CD8-positive, alpha-beta memory T cell (primary cell): ENCODE data around the gene EIF4G1. TPM values are rescaled to one million over a fixed set of nuclear protein-coding genes. Genes with fewer than 3 reads are reported as not detected.

Experiments
- CTCF ChIA-PET: fragments of 350-600 bp; sonication (Branson Sonifier 250); formaldehyde crosslinking; loops from one replicate; lab custom pipeline; 2021; ENCODE audit warnings: antibody characterized with exemption; lab: Charles Lee
- POLR2A ChIA-PET: fragments of 350-600 bp; sonication (Branson Sonifier 250); formaldehyde crosslinking; loops from one replicate; lab custom pipeline; 2021; ENCODE audit warnings: antibody characterized with exemption; lab: Charles Lee
- DNase-seq, 5 donors: peaks; one replicate each; pipeline versions ENCODE4 v3.0.0 to v3.0.0-alpha.2; 2020 to 2022; ENCODE audit warnings: mixed read lengths in 1 of 5
- H3K27ac ChIP-seq: one replicate; pipeline ENCODE4 v1.7.0; 2013; ENCODE audit warnings: low read depth, mild to moderate bottlenecking, low read length, moderate library complexity
- H3K27me3 ChIP-seq: 2 replicates; pipeline ENCODE4 v1.7.0; 2013; ENCODE audit warnings: low read length, mild to moderate bottlenecking; ENCODE audit not compliant: insufficient read depth, poor library complexity, severe bottlenecking
- H3K36me3 ChIP-seq: 2 replicates; pipeline ENCODE4 v1.7.0; 2013; ENCODE audit warnings: mild to moderate bottlenecking, low read length, moderate library complexity; ENCODE audit not compliant: insufficient read depth
- H3K4me1 ChIP-seq: 2 replicates; pipeline ENCODE4 v1.7.0; 2013; ENCODE audit warnings: mild to moderate bottlenecking, low read length, moderate library complexity; ENCODE audit not compliant: insufficient read depth
- H3K4me3 ChIP-seq: 2 replicates; pipeline ENCODE4 v1.7.0; 2013; ENCODE audit warnings: mild to moderate bottlenecking, low read length
- H3K9me3 ChIP-seq: 2 replicates; pipeline ENCODE4 v1.7.0; 2013; ENCODE audit warnings: mild to moderate bottlenecking, low read length
- H3K27ac Mint-ChIP-seq, 8 donors: one replicate each; pipeline ENCODE4 v1.8.0; 2020 to 2021; ENCODE audit warnings: mixed read lengths in 8 of 8, mild to moderate bottlenecking in 6 of 8, inconsistent platforms in 3 of 8, moderate library complexity in 3 of 8
- H3K27me3 Mint-ChIP-seq, 2 donors: one replicate each; pipeline ENCODE4 v1.8.0; 2020 to 2021; ENCODE audit warnings: mixed read lengths in 2 of 2, mild to moderate bottlenecking in 1 of 2, moderate library complexity in 1 of 2
- H3K36me3 Mint-ChIP-seq, 3 donors: one replicate each; pipeline ENCODE4 v1.8.0; 2020 to 2021; ENCODE audit warnings: mixed read lengths in 3 of 3, inconsistent platforms in 1 of 3, mild to moderate bottlenecking in 1 of 3
- H3K4me1 Mint-ChIP-seq, 3 donors: one replicate each; pipeline ENCODE4 v1.8.0; 2020 to 2021; ENCODE audit warnings: mixed read lengths in 3 of 3, inconsistent platforms in 1 of 3, mild to moderate bottlenecking in 1 of 3
- H3K4me3 Mint-ChIP-seq, 7 donors: one replicate each; pipeline ENCODE4 v1.8.0; 2020 to 2021; ENCODE audit warnings: mixed read lengths in 7 of 7, mild to moderate bottlenecking in 6 of 7, moderate library complexity in 4 of 7, inconsistent platforms in 2 of 7
- H3K9me3 Mint-ChIP-seq, 5 donors: one replicate each; pipeline ENCODE4 v1.8.0; 2020 to 2022; ENCODE audit warnings: mixed read lengths in 5 of 5, mild to moderate bottlenecking in 3 of 5, moderate library complexity in 2 of 5, inconsistent platforms in 1 of 5
- polyA plus RNA-seq: library from polyadenylated mRNA; unstranded; fragments of 300-500 nt; fragmentation: Illumina TruSeq; gene quantifications from one replicate; pipeline ENCODE4 v1.2.3, GENCODE V29; 2021
- total RNA-seq, 2 experiments: library from RNA; stranded (reverse); gene quantifications; one replicate each; pipeline ENCODE4 v1.2.3, GENCODE V29; 2021

EIF4G1 gene
- total and polyA plus RNA-seq, 3 experiments from 2014 or later, result 46.2 to 694 (median 693) TPM

GRCh38 chr3:184284696-184285095, 29.7 kb upstream of the EIF4G1 start:
- no peaks in the 10 kb centered on the region for H3K9me3 ChIP-seq
- DNase-seq, result no peak
- ChIA-PET POLR2A (no interaction called here), CTCF (interaction anchor here (1.4 kb wide), 1 partner anchor 57 kb away, joined by 3 read pairs; no protein-coding TSS in a partner anchor)
- Mint-ChIP-seq H3K27me3 (peaks cover 16 to 18% of the 10 kb centered on the region in 2 donors), H3K36me3 (no peaks in the 10 kb centered on the region), H3K27ac (no peak overlapping the region), H3K4me3 (no peak overlapping the region), H3K4me1 (peaks cover 0 to 4% (median 0%) of the 10 kb centered on the region in 3 donors), H3K9me3 (no peaks in the 10 kb centered on the region)
- no peaks in the 10 kb centered on the region for H3K36me3 ChIP-seq
- H3K27me3 ChIP-seq, result no peaks in the 10 kb centered on the region
- H3K4me1 ChIP-seq, result no peaks in the 10 kb centered on the region
- no peak overlapping the region for H3K27ac ChIP-seq
- no peak overlapping the region for H3K4me3 ChIP-seq

DNA sequence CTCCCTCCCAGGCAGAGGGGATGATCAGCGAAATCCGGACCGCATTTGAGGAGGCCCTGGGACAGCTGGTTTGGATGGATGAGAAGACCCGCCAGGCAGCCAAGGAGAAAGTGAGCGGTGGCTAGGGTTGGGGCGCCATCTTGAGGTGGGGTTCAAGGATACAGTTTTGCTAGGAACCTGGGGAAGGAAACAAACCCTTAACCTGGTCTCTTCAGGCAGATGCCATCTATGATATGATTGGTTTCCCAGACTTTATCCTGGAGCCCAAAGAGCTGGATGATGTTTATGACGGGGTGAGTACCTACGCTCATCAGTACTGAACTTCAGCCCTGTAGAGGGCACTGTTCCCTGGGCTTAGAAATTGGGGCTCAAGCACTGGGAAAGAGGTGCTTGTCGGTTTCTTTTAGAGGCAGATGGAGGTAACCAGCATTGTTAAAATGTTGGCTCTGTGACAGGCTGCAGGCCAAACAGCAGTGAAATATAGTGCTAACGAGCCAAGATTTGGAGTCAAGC, 24.9 kb upstream of the EIF4G1 start:
- no peaks in the 10 kb centered on the region for H3K9me3 Mint-ChIP-seq
- H3K4me1 Mint-ChIP-seq, result peaks cover 0 to 4% (median 0%) of the 10 kb centered on the region in 3 donors
- Histone ChIP-seq H3K36me3 (no peaks in the 10 kb centered on the region), H3K27me3 (no peaks in the 10 kb centered on the region), H3K4me1 (no peaks in the 10 kb centered on the region), H3K27ac (no peak overlapping the region), H3K9me3 (no peaks in the 10 kb centered on the region), H3K4me3 (no peak overlapping the region)
- no peaks in the 10 kb centered on the region for H3K36me3 Mint-ChIP-seq
- POLR2A ChIA-PET, result interaction anchor here (1.1 kb wide), 1 partner anchor 24 kb away, joined by 5 read pairs; no protein-coding TSS in a partner anchor
- CTCF ChIA-PET, result interaction anchor here (0.6 to 2.6 kb wide), 5 partner anchors 21 to 393 kb away, joined by 3 to 8 read pairs (median 3); no protein-coding TSS in a partner anchor
- H3K27ac Mint-ChIP-seq, result peak overlapping the region in 2 of 8 donors; percentile 17 to 92
- peaks cover 8 to 15% of the 10 kb centered on the region in 2 donors for H3K27me3 Mint-ChIP-seq
- peak; percentile 21 to 66 (median 32) for DNase-seq
- H3K4me3 Mint-ChIP-seq, result no peak overlapping the region

DNA sequence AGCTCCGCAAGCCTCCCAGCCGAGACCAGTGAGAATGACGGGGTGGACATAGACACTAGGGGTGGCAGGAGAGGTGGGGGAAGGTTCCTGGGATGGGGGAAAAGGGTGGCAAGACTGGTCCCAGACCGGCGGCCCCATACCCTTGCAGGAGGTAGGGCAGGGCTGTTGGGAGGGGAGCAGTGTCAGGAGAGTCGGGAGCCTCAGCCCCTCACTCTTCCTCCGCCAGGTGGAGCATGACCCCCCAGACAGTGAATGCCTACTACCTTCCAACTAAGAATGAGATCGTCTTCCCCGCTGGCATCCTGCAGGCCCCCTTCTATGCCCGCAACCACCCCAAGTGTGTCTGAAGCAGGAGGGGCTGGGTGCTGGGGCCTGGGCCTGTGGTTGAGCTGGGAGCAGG, 24.1 kb upstream of the EIF4G1 start:
- H3K4me3 Mint-ChIP-seq, result no peak overlapping the region
- peaks cover 9 to 14% of the 10 kb centered on the region in 2 donors for H3K27me3 Mint-ChIP-seq
- Histone ChIP-seq H3K4me3 (no peak overlapping the region), H3K4me1 (no peaks in the 10 kb centered on the region), H3K9me3 (no peaks in the 10 kb centered on the region), H3K27me3 (no peaks in the 10 kb centered on the region), H3K36me3 (no peaks in the 10 kb centered on the region), H3K27ac (no peak overlapping the region)
- no peak overlapping the region for H3K27ac Mint-ChIP-seq
- no peaks in the 10 kb centered on the region for H3K9me3 Mint-ChIP-seq
- no peaks in the 10 kb centered on the region for H3K36me3 Mint-ChIP-seq
- no peak for DNase-seq
- peaks cover 0 to 4% (median 0%) of the 10 kb centered on the region in 3 donors for H3K4me1 Mint-ChIP-seq
- CTCF ChIA-PET, result interaction anchor here (0.9 to 2.6 kb wide), 2 partner anchors 63 to 393 kb away, joined by 3 to 8 read pairs; no protein-coding TSS in a partner anchor
- POLR2A ChIA-PET, result no interaction called here

DNA sequence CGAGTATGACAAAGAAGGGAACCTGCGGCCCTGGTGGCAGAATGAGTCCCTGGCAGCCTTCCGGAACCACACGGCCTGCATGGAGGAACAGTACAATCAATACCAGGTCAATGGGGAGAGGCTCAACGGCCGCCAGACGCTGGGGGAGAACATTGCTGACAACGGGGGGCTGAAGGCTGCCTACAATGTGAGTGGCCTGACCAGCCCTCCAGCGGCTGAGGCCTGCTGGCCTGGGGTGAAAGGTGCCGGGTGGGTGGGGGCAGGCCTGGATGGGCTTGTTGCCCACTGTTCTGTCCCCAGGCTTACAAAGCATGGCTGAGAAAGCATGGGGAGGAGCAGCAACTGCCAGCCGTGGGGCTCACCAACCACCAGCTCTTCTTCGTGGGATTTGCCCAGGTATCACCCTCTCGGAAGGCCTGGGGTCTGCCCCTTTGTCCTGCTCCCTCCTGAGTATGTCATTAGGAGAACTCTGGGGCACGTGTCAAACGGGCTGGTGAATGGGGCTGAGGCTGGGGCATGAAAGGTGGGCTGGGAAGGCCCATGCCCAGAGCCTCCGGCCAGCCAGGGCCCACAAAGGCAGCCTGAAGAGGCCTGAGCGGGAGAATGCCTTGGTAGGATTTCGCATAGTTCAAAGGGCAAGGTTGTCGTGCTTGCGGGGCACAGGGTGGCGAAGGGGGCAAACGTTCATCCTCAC, 23.2 kb upstream of the EIF4G1 start:
- Histone ChIP-seq H3K27ac (no peak overlapping the region), H3K9me3 (no peaks in the 10 kb centered on the region), H3K4me3 (no peak overlapping the region), H3K36me3 (no peaks in the 10 kb centered on the region), H3K4me1 (no peaks in the 10 kb centered on the region), H3K27me3 (no peaks in the 10 kb centered on the region)
- H3K9me3 Mint-ChIP-seq, result no peaks in the 10 kb centered on the region
- no peak for DNase-seq
- H3K27ac Mint-ChIP-seq, result peak overlapping the region in 1 of 8 donors; percentile 47
- peaks cover 6 to 9% of the 10 kb centered on the region in 2 donors for H3K27me3 Mint-ChIP-seq
- H3K36me3 Mint-ChIP-seq, result no peaks in the 10 kb centered on the region
- ChIA-PET CTCF (interaction anchor here (0.9 to 2.6 kb wide), 4 partner anchors 64 to 394 kb away, joined by 3 to 8 read pairs (median 3); no protein-coding TSS in a partner anchor), POLR2A (no interaction called here)
- H3K4me3 Mint-ChIP-seq, result no peak overlapping the region
- peaks cover 0 to 4% (median 0%) of the 10 kb centered on the region in 3 donors for H3K4me1 Mint-ChIP-seq

DNA sequence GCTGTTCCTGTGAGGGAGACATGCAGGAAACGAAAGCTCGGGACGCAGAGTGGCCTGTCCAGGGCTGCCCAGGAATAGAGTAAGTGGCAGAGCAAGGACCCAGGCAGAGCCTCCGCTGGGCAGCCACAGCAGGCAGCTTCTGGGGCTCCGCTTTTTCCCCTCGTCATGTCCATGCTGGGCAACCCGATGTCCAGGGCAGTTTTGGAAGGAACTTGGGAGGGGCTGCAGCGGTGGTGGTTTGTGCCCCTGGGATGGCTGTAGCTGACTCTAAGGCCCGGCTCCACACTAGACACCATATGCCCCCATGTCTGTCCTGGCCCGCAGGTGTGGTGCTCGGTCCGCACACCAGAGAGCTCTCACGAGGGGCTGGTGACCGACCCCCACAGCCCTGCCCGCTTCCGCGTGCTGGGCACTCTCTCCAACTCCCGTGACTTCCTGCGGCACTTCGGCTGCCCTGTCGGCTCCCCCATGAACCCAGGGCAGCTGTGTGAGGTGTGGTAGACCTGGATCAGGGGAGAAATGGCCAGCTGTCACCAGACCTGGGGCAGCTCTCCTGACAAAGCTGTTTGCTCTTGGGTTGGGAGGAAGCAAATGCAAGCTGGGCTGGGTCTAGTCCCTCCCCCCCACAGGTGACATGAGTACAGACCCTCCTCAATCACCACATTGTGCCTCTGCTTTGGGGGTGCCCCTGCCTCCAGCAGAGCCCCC, 22.5 kb upstream of the EIF4G1 start:
- no peak overlapping the region for H3K4me3 Mint-ChIP-seq
- no peaks in the 10 kb centered on the region for H3K27me3 ChIP-seq
- POLR2A ChIA-PET, result no interaction called here
- no peaks in the 10 kb centered on the region for H3K9me3 Mint-ChIP-seq
- no peaks in the 10 kb centered on the region for H3K4me1 ChIP-seq
- no peaks in the 10 kb centered on the region for H3K36me3 Mint-ChIP-seq
- H3K27ac Mint-ChIP-seq, result peak overlapping the region in 1 of 8 donors; percentile 47
- DNase-seq, result no peak
- CTCF ChIA-PET, result interaction anchor here (0.9 to 1.1 kb wide), 2 partner anchors 65 to 388 kb away, joined by 3 read pairs; no protein-coding TSS in a partner anchor
- H3K9me3 ChIP-seq, result no peaks in the 10 kb centered on the region
- H3K4me1 Mint-ChIP-seq, result peaks cover 0 to 4% (median 0%) of the 10 kb centered on the region in 3 donors
- H3K27ac ChIP-seq, result no peak overlapping the region
- H3K4me3 ChIP-seq, result no peak overlapping the region
- H3K27me3 Mint-ChIP-seq, result peaks cover 3 to 9% of the 10 kb centered on the region in 2 donors
- no peaks in the 10 kb centered on the region for H3K36me3 ChIP-seq

- peaks cover 0 to 4% of the 10 kb centered on the region in 2 donors for H3K27me3 Mint-ChIP-seq
- H3K9me3 Mint-ChIP-seq, result no peaks in the 10 kb centered on the region
- H3K4me1 Mint-ChIP-seq, result peaks cover 20 to 26% (median 22%) of the 10 kb centered on the region in 3 donors
- H3K4me3 ChIP-seq, result no peak overlapping the region
- DNase-seq, result no peak
- no peak overlapping the region for H3K27ac Mint-ChIP-seq
- CTCF ChIA-PET, result no interaction called here
- no peak overlapping the region for H3K27ac ChIP-seq
- H3K36me3 ChIP-seq, result peaks cover 5% of the 10 kb centered on the region
- peaks cover 14% of the 10 kb centered on the region for H3K4me1 ChIP-seq
- POLR2A ChIA-PET, result no interaction called here
- H3K27me3 ChIP-seq, result no peaks in the 10 kb centered on the region
- no peaks in the 10 kb centered on the region for H3K9me3 ChIP-seq
- H3K4me3 Mint-ChIP-seq, result peak overlapping the region in 3 of 7 donors; percentile 15 to 49 (median 40)
- H3K36me3 Mint-ChIP-seq, result peaks cover 0 to 20% (median 0%) of the 10 kb centered on the region in 3 donors
These were observed 18.6 kb upstream of the EIF4G1 start for GRCh38 chr3:184295771-184296170.

DNA sequence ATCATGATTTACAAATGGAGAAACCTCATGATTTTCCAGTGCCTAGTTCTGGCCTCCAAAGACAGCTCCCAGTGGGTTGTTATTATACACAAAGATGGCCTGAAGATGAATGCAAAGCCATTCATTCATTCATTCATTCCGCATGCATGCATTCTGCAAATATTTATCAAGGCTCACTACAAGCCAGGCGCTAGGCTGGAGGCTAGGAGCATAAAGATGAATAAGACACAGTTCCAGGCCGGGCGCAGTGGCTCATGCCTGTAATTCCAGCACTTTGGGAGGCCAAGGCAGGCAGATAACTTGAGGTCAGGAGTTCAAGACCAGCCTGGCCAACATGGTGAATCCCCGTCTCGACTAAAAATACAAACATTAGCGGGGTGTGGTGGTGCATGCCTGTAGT, 17.8 kb upstream of the EIF4G1 start:
- Histone ChIP-seq H3K27ac (no peak overlapping the region), H3K4me3 (no peak overlapping the region), H3K9me3 (no peaks in the 10 kb centered on the region), H3K36me3 (peaks cover 13% of the 10 kb centered on the region), H3K27me3 (no peaks in the 10 kb centered on the region), H3K4me1 (peaks cover 14% of the 10 kb centered on the region)
- peaks cover 20 to 28% (median 26%) of the 10 kb centered on the region in 3 donors for H3K4me1 Mint-ChIP-seq
- ChIA-PET CTCF (no interaction called here), POLR2A (no interaction called here)
- peaks cover 0 to 26% (median 2%) of the 10 kb centered on the region in 3 donors for H3K36me3 Mint-ChIP-seq
- peak overlapping the region in 1 of 8 donors; percentile 86 for H3K27ac Mint-ChIP-seq
- H3K9me3 Mint-ChIP-seq, result no peaks in the 10 kb centered on the region
- peaks cover 0 to 4% of the 10 kb centered on the region in 2 donors for H3K27me3 Mint-ChIP-seq
- peak overlapping the region in 2 of 7 donors; percentile 91 to 93 for H3K4me3 Mint-ChIP-seq
- no peak for DNase-seq
